HG02981 (cell line): Measurements from ENCODE around the gene WWOX.
"Not testable (repeated sequence)": the region's sequence is repeated elsewhere in the genome, so short reads cannot be mapped to it uniquely, and the experiment has no call there.

Source experiments
- ATAC-seq: cut with Tn5 transposase; IDR thresholded peaks from one replicate; pipeline ENCODE4 v1.9.1; 2021; ENCODE audit warnings: mild to moderate bottlenecking, moderate library complexity; ENCODE audit not compliant: unreplicated experiment

Gene WWOX

GRCh38 chr16:79021991-79022630 lies 922.7 kb downstream of the WWOX start:
- ATAC-seq: no peak

DNA sequence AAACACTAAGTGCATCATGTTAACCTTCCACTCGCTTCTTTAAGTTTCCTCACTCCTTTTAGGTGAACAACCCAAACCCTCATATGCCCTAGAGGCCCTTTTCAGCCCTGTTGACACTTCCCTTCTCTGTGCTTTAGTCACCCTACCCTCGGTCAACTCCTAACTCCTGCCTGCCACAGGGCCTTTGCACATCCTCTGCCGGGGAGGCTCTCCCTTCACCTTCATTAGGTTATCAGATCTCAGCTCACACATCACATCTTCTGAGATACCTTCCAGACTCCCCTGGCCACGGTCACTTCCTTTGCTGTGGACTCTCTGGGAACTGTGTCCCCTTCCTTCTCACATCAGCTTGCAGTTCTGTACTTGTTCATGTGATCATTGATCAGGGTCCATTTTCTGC lies 926.7 kb downstream of the WWOX start:
- ATAC-seq: no peak

- no peak for ATAC-seq
These were observed 937.1 kb downstream of the WWOX start for GRCh38 chr16:79036541-79036940.

- ATAC-seq: no peak
These were observed 938.3 kb downstream of the WWOX start for GRCh38 chr16:79037521-79038373.

DNA sequence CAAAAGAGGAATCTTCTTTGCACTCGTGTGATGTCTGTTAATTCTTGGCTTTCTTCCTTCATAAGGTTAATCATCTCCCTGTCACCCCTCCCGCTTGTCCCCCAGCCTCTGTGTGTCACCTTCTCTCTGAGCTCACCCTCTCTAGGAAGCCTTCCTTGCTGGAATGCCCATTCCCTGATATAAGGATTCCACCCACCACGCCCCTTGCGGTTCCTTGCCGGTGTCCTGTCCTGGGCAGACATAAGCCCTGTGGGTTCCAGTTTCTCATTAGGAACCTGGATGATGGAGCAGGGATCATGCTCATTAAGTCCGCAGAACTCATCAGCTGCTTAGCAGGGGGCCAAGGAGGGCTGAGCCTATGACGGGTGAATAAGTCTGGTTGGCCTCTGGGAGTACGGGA lies 941.8 kb downstream of the WWOX start:
- ATAC-seq: no peak

GRCh38 chr16:79042141-79042540 lies 942.7 kb downstream of the WWOX start:
- no peak for ATAC-seq

GRCh38 chr16:79042886-79043285 lies 943.4 kb downstream of the WWOX start:
- no peak for ATAC-seq

DNA sequence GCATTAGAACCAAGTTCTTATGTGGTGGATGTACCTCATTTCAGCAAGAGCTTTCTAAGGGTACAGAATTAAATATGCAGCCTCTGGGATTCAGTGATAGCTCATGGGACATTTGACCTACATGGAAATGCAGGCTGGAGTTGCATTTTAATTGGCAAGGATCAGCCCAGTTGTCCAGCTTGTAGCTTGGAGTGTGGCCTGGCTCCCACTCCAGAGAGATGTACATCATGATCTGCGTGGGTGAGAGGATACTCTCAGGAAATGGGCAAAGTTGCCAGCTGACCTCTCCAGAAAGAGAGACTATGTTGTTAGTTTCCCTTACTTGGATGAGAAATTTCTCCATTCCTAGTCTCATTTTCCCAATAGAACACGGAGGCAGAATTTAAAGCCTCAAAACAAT lies 945.7 kb downstream of the WWOX start:
- ATAC-seq: no peak

- no peak for ATAC-seq
These were observed 947.9 kb downstream of the WWOX start for GRCh38 chr16:79047337-79047736.

- no peak for ATAC-seq
These were observed 949.6 kb downstream of the WWOX start for GRCh38 chr16:79049040-79049439.

DNA sequence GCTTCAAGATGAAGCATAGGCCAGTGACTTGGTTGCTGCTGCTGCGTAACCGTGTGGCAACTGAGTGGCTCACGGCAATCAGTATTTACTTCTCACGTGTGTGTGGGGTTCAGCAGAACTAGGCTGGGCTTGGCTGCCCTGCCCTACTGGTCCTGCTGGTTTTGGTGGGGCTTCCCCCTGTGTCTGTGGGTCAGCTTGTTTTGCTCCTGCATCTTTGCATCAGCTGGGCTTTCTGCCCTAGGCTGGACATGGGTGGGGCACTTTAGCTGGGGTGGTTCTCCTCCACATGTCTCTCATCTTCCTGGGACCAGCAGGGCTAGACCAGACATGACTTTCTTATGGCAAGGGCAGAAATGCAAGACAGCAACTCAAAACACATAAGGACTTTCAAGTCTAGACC lies 950.6 kb downstream of the WWOX start:
- ATAC-seq: no peak

DNA sequence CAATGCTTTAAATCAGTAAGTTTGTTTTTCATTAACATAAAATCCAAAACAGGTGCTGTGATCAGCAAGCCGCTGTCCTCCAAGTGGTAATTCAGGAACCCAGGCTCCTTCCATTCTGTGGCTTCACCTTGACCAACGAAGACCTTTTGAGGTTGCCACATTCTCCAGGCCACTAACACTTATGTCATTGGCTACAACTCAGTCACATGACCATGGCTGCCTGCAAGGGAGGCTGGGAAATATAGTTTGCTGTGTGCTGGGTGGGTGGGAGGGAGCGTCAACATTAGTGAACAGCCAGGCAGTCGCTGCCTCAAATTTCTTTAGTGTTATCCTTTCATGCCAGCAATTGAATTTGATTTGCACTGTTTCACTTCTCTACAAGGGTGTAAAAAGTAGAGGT lies 951.9 kb downstream of the WWOX start:
- no peak for ATAC-seq

DNA sequence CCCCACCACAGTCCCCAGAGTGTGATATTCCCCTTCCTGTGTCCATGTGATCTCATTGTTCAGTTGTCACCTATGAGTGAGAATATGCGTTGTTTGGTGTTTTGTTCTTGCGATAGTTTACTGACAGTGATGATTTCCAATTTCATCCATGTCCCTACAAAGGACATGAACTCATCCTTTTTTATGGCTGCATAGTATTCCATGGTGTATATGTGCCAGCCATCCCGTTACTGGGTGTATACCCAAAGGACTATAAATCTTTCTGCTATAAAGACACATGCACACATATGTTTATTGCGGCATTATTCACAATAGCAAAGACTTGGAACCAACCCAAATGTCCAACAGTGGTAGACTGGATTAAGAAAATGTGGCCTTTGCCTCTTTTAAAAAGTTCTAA lies 952.7 kb downstream of the WWOX start:
- ATAC-seq: not testable (repeated sequence)

GRCh38 chr16:79053577-79053976 lies 954.1 kb downstream of the WWOX start:
- no peak for ATAC-seq

- no peak for ATAC-seq
These were observed 954.9 kb downstream of the WWOX start for GRCh38 chr16:79054211-79054984.

GRCh38 chr16:79055251-79055970 lies 956.0 kb downstream of the WWOX start:
- ATAC-seq: no peak

GRCh38 chr16:79061181-79061580 lies 961.7 kb downstream of the WWOX start:
- no peak for ATAC-seq

DNA sequence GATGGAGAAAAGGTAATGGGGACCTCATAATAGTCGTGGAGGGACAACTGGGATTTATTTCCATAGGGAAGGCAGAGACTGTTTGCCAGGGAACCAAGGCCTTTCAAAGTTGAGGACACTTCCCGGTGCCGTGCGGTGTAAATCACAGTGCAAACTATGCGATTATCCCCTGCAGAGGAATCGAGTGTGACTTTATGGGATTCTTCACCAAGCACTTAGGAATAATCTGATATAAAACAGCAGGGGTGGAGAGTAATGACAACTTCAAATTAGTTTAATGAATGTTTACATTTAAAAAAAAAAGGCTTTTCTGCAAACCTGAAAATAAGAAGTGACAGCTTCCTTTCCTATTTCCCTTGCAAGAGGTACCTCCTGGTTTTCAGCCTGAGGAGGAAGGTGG lies 962.9 kb downstream of the WWOX start:
- ATAC-seq: no peak

DNA sequence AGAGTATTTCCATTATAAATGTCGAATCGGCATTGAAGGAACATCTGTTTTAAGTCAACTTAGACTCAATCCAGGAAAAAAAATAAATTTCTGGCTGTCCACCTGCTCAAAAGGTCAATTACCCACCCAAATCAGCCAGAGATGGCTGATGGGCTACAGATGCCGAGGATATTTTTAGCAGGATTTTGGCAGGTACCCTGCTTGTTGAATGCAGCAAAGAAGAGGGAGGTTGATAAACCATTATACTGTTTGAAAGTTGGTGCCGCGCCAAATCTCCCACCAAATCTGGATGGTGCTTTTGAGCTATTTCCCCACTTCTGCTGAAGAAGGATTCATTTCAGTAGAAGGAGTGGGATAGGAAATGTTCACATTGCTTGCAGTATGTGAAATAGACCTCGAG lies 963.4 kb downstream of the WWOX start:
- ATAC-seq: no peak

DNA sequence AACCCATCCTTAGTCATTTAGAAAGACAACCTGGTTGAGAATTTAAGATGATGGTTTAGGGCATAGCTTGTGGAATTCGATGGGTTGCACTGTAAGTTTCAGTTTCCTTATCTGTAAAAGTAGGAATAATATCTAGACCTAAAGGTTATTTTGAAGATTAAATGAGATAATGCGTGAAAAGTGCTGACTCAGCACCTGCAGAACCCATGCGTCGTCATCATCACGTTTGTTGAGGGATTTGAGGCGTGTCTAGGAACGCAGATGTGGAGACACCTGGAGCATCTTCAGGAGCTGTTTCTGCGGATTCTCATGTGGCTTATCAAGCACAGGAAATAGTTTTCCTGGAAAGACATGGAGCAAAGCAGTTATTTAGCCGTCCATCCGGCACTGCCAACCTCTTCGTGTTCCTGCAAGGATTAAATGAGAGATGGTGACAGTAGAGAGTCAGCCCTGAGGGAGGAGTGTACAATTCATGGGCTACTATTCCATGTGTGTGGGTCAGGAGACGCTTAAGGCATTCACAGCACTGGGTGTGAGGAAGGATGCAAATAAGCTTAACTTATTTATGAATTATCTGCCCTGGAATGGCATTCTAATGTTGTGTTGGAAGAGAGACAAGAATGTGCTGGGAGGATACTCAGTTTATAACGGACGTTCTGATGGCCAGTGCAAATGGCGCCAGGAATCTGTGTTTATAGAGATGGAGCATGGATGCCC lies 965.0 kb downstream of the WWOX start:
- ATAC-seq: no peak
